ENCODE data around the gene ANXA2R. TPM values are rescaled to one million over a fixed set of nuclear protein-coding genes. Genes with fewer than 3 reads are reported as not detected.

The ANXA2R gene
- total RNA-seq, 1 experiment from 2014 or later, result 0.72 TPM

- TF ChIP-seq, protein P1, sequence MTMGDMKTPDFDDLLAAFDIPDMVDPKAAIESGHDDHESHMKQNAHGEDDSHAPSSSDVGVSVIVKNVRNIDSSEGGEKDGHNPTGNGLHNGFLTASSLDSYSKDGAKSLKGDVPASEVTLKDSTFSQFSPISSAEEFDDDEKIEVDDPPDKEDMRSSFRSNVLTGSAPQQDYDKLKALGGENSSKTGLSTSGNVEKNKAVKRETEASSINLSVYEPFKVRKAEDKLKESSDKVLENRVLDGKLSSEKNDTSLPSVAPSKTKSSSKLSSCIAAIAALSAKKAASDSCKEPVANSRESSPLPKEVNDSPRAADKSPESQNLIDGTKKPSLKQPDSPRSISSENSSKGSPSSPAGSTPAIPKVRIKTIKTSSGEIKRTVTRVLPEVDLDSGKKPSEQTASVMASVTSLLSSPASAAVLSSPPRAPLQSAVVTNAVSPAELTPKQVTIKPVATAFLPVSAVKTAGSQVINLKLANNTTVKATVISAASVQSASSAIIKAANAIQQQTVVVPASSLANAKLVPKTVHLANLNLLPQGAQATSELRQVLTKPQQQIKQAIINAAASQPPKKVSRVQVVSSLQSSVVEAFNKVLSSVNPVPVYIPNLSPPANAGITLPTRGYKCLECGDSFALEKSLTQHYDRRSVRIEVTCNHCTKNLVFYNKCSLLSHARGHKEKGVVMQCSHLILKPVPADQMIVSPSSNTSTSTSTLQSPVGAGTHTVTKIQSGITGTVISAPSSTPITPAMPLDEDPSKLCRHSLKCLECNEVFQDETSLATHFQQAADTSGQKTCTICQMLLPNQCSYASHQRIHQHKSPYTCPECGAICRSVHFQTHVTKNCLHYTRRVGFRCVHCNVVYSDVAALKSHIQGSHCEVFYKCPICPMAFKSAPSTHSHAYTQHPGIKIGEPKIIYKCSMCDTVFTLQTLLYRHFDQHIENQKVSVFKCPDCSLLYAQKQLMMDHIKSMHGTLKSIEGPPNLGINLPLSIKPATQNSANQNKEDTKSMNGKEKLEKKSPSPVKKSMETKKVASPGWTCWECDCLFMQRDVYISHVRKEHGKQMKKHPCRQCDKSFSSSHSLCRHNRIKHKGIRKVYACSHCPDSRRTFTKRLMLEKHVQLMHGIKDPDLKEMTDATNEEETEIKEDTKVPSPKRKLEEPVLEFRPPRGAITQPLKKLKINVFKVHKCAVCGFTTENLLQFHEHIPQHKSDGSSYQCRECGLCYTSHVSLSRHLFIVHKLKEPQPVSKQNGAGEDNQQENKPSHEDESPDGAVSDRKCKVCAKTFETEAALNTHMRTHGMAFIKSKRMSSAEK (CRISPR knock-in tag; IDR thresholded peaks at IDR 0.05; ENCODE audit: borderline replicate concordance), result no peak
- TF ChIP-seq PRRX2 (CRISPR knock-in tag; IDR thresholded peaks at IDR 0.05) (no peak), HMGA2 (CRISPR knock-in tag; IDR thresholded peaks at IDR 0.05) (no peak), SMAD3 (CRISPR knock-in tag; IDR thresholded peaks at IDR 0.05; ENCODE audit: borderline replicate concordance) (no peak), ZNF425 (CRISPR knock-in tag; conservative IDR thresholded peaks at IDR 0.05) (no peak), ELF4 (CRISPR knock-in tag; IDR thresholded peaks at IDR 0.05; ENCODE audit: low read depth) (no peak), ETV6 (CRISPR knock-in tag; IDR thresholded peaks at IDR 0.05) (peak; percentile 63), FOXP1 (CRISPR knock-in tag; IDR thresholded peaks at IDR 0.05; ENCODE audit: borderline replicate concordance) (no peak), JUN (CRISPR knock-in tag; IDR thresholded peaks at IDR 0.05) (no peak), ZNF512 (CRISPR knock-in tag; IDR thresholded peaks at IDR 0.05; ENCODE audit: borderline replicate concordance) (no peak), ZNF219 (CRISPR knock-in tag; IDR thresholded peaks at IDR 0.05; ENCODE audit: borderline replicate concordance) (no peak), AR (CRISPR knock-in tag; IDR thresholded peaks at IDR 0.05) (no peak), NFE2L1 (CRISPR knock-in tag; IDR thresholded peaks at IDR 0.05) (no peak), TP53 (CRISPR knock-in tag; IDR thresholded peaks at IDR 0.05) (no peak), SOX15 (CRISPR knock-in tag; IDR thresholded peaks at IDR 0.05) (no peak), IRF2 (CRISPR knock-in tag; IDR thresholded peaks at IDR 0.05; ENCODE audit: borderline replicate concordance, low read depth) (no peak)
- TF ChIP-seq, protein P2, sequence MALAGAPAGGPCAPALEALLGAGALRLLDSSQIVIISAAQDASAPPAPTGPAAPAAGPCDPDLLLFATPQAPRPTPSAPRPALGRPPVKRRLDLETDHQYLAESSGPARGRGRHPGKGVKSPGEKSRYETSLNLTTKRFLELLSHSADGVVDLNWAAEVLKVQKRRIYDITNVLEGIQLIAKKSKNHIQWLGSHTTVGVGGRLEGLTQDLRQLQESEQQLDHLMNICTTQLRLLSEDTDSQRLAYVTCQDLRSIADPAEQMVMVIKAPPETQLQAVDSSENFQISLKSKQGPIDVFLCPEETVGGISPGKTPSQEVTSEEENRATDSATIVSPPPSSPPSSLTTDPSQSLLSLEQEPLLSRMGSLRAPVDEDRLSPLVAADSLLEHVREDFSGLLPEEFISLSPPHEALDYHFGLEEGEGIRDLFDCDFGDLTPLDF (CRISPR knock-in tag; IDR thresholded peaks at IDR 0.05), result no peak; the same call in 1 of the 2 replicates
- TF ChIP-seq, protein P3, sequence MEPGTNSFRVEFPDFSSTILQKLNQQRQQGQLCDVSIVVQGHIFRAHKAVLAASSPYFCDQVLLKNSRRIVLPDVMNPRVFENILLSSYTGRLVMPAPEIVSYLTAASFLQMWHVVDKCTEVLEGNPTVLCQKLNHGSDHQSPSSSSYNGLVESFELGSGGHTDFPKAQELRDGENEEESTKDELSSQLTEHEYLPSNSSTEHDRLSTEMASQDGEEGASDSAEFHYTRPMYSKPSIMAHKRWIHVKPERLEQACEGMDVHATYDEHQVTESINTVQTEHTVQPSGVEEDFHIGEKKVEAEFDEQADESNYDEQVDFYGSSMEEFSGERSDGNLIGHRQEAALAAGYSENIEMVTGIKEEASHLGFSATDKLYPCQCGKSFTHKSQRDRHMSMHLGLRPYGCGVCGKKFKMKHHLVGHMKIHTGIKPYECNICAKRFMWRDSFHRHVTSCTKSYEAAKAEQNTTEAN (CRISPR knock-in tag; IDR thresholded peaks at IDR 0.05), result no peak
- TF ChIP-seq, protein P4, sequence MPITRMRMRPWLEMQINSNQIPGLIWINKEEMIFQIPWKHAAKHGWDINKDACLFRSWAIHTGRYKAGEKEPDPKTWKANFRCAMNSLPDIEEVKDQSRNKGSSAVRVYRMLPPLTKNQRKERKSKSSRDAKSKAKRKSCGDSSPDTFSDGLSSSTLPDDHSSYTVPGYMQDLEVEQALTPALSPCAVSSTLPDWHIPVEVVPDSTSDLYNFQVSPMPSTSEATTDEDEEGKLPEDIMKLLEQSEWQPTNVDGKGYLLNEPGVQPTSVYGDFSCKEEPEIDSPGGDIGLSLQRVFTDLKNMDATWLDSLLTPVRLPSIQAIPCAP (CRISPR knock-in tag; IDR thresholded peaks at IDR 0.05), result no peak
- TF ChIP-seq, protein P5, sequence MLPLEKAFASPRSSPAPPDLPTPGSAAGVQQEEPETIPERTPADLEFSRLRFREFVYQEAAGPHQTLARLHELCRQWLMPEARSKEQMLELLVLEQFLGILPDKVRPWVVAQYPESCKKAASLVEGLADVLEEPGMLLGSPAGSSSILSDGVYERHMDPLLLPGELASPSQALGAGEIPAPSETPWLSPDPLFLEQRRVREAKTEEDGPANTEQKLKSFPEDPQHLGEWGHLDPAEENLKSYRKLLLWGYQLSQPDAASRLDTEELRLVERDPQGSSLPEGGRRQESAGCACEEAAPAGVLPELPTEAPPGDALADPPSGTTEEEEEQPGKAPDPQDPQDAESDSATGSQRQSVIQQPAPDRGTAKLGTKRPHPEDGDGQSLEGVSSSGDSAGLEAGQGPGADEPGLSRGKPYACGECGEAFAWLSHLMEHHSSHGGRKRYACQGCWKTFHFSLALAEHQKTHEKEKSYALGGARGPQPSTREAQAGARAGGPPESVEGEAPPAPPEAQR (CRISPR knock-in tag; IDR thresholded peaks at IDR 0.05), result no peak
Observed at GRCh38 chr5:43042626-43043399, 2.7 kb upstream of the ANXA2R start (continued).
